K562 (cell line): ENCODE results near the gene CPLANE2. TPM values are rescaled to one million over a fixed set of nuclear protein-coding genes. Genes with fewer than 3 reads are reported as not detected.

Experiments used
- CBX2 ChIP-seq: fragments of 200-600 bp; sonication (generic); IDR thresholded peaks from one replicate; pipeline ENCODE4 v1.6.1; 2012; ENCODE audit warnings: mild to moderate bottlenecking, low read length, inconsistent platforms; ENCODE audit not compliant: insufficient read depth, poor library complexity, severe bottlenecking
- CGGBP1 ChIP-seq: fragments of 250-450 bp; sonication (Bioruptor Pico); IDR thresholded peaks from 2 replicates; pipeline ENCODE4 v1.9.0; 2021; ENCODE audit warnings: mild to moderate bottlenecking
- E4F1 ChIP-seq: fragments of 250-450 bp; sonication (Bioruptor Pico); IDR thresholded peaks from 2 replicates; pipeline ENCODE4 v1.5.0; 2021; ENCODE audit warnings: mild to moderate bottlenecking, borderline replicate concordance
- HDAC2 ChIP-seq: fragments of 450-650 bp; IDR thresholded peaks from 2 replicates; pipeline ENCODE4 v1.6.1; 2016; ENCODE audit warnings: mild to moderate bottlenecking
- IRF2 ChIP-seq: sonication (generic); formaldehyde crosslinking; IDR thresholded peaks from 2 replicates; pipeline ENCODE4 v1.8.1; 2022; ENCODE audit warnings: mild to moderate bottlenecking, missing genetic modification reagents
- KLF10 ChIP-seq: fragments of 250-450 bp; sonication (Bioruptor Pico); IDR thresholded peaks from 2 replicates; pipeline ENCODE4 v1.6.1; 2021; ENCODE audit warnings: matching md5 sums
- MITF ChIP-seq: IDR thresholded peaks from 2 replicates; pipeline ENCODE4 v1.6.1; 2014; ENCODE audit warnings: antibody characterized with exemption
- NR3C1 ChIP-seq: sonication (generic); formaldehyde crosslinking; IDR thresholded peaks from 2 replicates; pipeline ENCODE4 v1.8.1; 2022; ENCODE audit warnings: missing genetic modification reagents
- RBM34 ChIP-seq: fragments of 200-400 bp; formaldehyde crosslinking; IDR thresholded peaks from 2 replicates; pipeline ENCODE4 v1.6.1; 2018; ENCODE audit warnings: low read length, borderline replicate concordance; ENCODE audit not compliant: insufficient read depth
- SETDB1 ChIP-seq: IDR thresholded peaks from one replicate; pipeline ENCODE4 v1.6.1; 2012; ENCODE audit warnings: low read length, control low read depth, inconsistent platforms
- SMARCC2 ChIP-seq: fragments of 450-650 bp; IDR thresholded peaks from 2 replicates; pipeline ENCODE4 v1.6.1; 2017; ENCODE audit warnings: antibody characterized with exemption, moderate library complexity, mild to moderate bottlenecking, low read depth
- SP2 ChIP-seq: IDR thresholded peaks from 2 replicates; pipeline ENCODE4 v1.6.1; 2011; ENCODE audit warnings: mild to moderate bottlenecking, low read depth, low read length, moderate library complexity; ENCODE audit not compliant: poor library complexity, severe bottlenecking; ENCODE audit errors: extremely low read depth
- SRF ChIP-seq, 2 experiments: fragments of 250-450, 450-650 bp in 1 of 2; sonication (Bioruptor Pico) in 1 of 2; sonication (generic) in 1 of 2; formaldehyde crosslinking; IDR thresholded peaks; 2 replicates each; pipeline versions ENCODE4 v1.5.0 to v1.5.1; 2020 to 2022; ENCODE audit warnings: mild to moderate bottlenecking in 1 of 2, missing genetic modification reagents in 1 of 2
- UBTF ChIP-seq, 2 experiments: IDR thresholded peaks; 2 replicates each; pipeline ENCODE4 v1.6.1; 2012; ENCODE audit warnings: improper control_type of control experiment in 2 of 2, low read depth in 2 of 2, low read length in 2 of 2, borderline replicate concordance in 1 of 2
- ZBTB7A ChIP-seq: IDR thresholded peaks from 2 replicates; pipeline ENCODE4 v1.6.1; 2011; ENCODE audit warnings: low read depth, mild to moderate bottlenecking, low read length, moderate library complexity, borderline replicate concordance; ENCODE audit not compliant: control insufficient read depth
- ZKSCAN8 ChIP-seq: fragments of 200-800 bp; sonication (Bioruptor generic); IDR thresholded peaks from 2 replicates; pipeline ENCODE4 v1.6.1; 2016; ENCODE audit warnings: missing genetic modification characterization, missing compliant biosample characterization
- ZNF121 ChIP-seq: sonication (generic); formaldehyde crosslinking; conservative IDR thresholded peaks from 2 replicates; pipeline ENCODE4 v1.8.0; 2022; ENCODE audit warnings: missing genetic modification reagents
- ZNF175 ChIP-seq: fragments of 200-800 bp; sonication (Bioruptor generic); IDR thresholded peaks from 2 replicates; pipeline ENCODE4 v1.6.1; 2016; ENCODE audit warnings: low read depth, mild to moderate bottlenecking, missing genetic modification characterization, missing compliant biosample characterization
- ZNF239 ChIP-seq: fragments of 250-450 bp; sonication (Bioruptor Pico); IDR thresholded peaks from 2 replicates; pipeline ENCODE4 v1.4.0; 2020; ENCODE audit warnings: mild to moderate bottlenecking
- ZNF764 ChIP-seq: fragments of 250-450 bp; sonication (Bioruptor Pico); IDR thresholded peaks from 2 replicates; pipeline ENCODE4 v1.4.0; 2020; ENCODE audit warnings: low read depth, mild to moderate bottlenecking, moderate library complexity
- polyA plus RNA-seq, 8 experiments: library from polyadenylated mRNA; depleted of rRNA in 4 of 8; stranded (reverse) in 5 of 8; unstranded in 3 of 8; fragments of >200 nt; fragmentation: Nextera tagmentation in 2 of 8; fragmentation: Illumina TruSeq in 1 of 8; extraction: Ambion mirVana in 2 of 8; extraction: Trizol in 1 of 8; gene quantifications; 2 replicates each; pipeline versions ENCODE4 v1.2.1 to v1.2.3, GENCODE V29; 2011 to 2014; ENCODE audit warnings: inconsistent platforms in 1 of 8, missing spikeins in 1 of 8
- total RNA-seq, 7 experiments: library from RNA; depleted of rRNA in 6 of 7; stranded (reverse); fragments of >200 nt in 6 of 7; fragmentation: Illumina TruSeq in 2 of 7; extraction: Trizol in 2 of 7; gene quantifications; 2 replicates each; pipeline versions ENCODE4 v1.2.1 to v1.2.3, GENCODE V29; 2011 to 2021; ENCODE audit warnings: low replicate concordance in 1 of 7
- TF ChIP-seq, protein P1 (sequence below): IDR thresholded peaks from 3 replicates; pipeline ENCODE4 v1.6.1; 2011; ENCODE audit warnings: borderline replicate concordance, mild to moderate bottlenecking; ENCODE audit not compliant: insufficient read length, insufficient read depth

CPLANE2 gene
- total and polyA plus RNA-seq, 9 of the 15 experiments (the other 6 are each of a cell fraction or from before 2014, with no cell fraction given): 0.17 to 20.9 (median 8.1) TPM

DNA sequence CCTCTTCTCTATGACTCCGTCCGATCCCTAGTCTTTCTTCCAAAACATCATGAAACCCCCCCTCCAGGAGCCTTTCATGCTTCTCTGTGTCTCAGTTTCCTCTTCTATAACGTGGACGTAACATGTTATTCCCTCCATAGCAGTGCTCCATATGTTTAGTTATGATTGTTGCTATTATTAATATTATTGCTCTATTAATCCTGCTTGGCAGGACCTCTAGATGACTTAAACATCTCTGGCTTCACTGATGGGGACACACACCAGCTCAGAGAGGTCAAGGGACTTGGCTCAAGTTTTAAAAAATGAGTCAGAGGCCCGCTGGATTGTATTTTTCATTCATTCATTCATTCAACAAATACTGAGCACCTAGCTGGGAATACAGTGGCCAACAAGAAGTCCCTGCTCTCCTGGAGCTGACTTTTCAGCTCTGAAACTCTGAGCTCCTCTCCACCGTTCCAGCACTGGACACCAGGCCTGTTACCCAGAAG lies 404 bp upstream of the CPLANE2 start (continued):
- TF ChIP-seq SMARCC2 (peak; percentile 36; the same call in 1 of the 2 replicates), RBM34 (no peak), CBX2 (no peak), ZKSCAN8 (CRISPR knock-in tag) (no peak), ZNF764 (CRISPR knock-in tag) (no peak), SETDB1 (no peak), CGGBP1 (CRISPR knock-in tag) (0 out of 2 replicates have a peak, but pooled peaks have one; percentile 54), HDAC2 (no peak), SRF (CRISPR knock-in tag; IDR thresholded peaks at IDR 0.05) (no peak), ZNF175 (CRISPR knock-in tag) (no peak), NR3C1 (no peak), ZBTB7A (no peak), ZNF239 (CRISPR knock-in tag) (no peak; the same call in 1 of the 2 replicates), ZNF121 (CRISPR knock-in tag) (no peak), MITF (no peak), UBTF (IDR thresholded peaks at IDR 0.05; ENCODE audit: borderline replicate concordance in 1 of 2, low read depth in 2 of 2, low read length in 2 of 2) (no peak), KLF10 (CRISPR knock-in tag) (no peak), E4F1 (CRISPR knock-in tag) (no peak), SP2 (no peak), IRF2 (CRISPR knock-in tag) (no peak)
- TF ChIP-seq, protein P1, sequence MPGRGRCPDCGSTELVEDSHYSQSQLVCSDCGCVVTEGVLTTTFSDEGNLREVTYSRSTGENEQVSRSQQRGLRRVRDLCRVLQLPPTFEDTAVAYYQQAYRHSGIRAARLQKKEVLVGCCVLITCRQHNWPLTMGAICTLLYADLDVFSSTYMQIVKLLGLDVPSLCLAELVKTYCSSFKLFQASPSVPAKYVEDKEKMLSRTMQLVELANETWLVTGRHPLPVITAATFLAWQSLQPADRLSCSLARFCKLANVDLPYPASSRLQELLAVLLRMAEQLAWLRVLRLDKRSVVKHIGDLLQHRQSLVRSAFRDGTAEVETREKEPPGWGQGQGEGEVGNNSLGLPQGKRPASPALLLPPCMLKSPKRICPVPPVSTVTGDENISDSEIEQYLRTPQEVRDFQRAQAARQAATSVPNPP: no peak
